HepG2 (cell line): ENCODE results near the gene FOXN3. TPM values are rescaled to one million over a fixed set of nuclear protein-coding genes. Genes with fewer than 3 reads are reported as not detected.
A peak's percentile ranks its signal among the peaks of the same experiment; 100 is the strongest.

Source experiments
- ARNTL ChIP-seq: sonication (generic); formaldehyde crosslinking; IDR thresholded peaks from 2 replicates; pipeline ENCODE4 v1.4.0; 2020; ENCODE audit warnings: mild to moderate bottlenecking, missing genetic modification reagents
- DR1 ChIP-seq: sonication (generic); formaldehyde crosslinking; IDR thresholded peaks from 2 replicates; pipeline ENCODE4 v1.8.0; 2021; ENCODE audit warnings: mild to moderate bottlenecking, missing genetic modification reagents, inconsistent platforms
- FOSL1 ChIP-seq: sonication (generic); formaldehyde crosslinking; IDR thresholded peaks from 2 replicates; pipeline ENCODE4 v1.9.0; 2021; ENCODE audit warnings: missing genetic modification reagents, borderline replicate concordance
- HOXA3 ChIP-seq: sonication (generic); formaldehyde crosslinking; IDR thresholded peaks from 2 replicates; pipeline ENCODE4 v1.5.0; 2020; ENCODE audit warnings: missing genetic modification reagents
- HOXD1 ChIP-seq: sonication (generic); formaldehyde crosslinking; IDR thresholded peaks from 2 replicates; pipeline ENCODE4 v1.5.0; 2020; ENCODE audit warnings: missing genetic modification reagents
- IKZF5 ChIP-seq: IDR thresholded peaks from 2 replicates; pipeline ENCODE4 v1.6.1; 2018; ENCODE audit warnings: missing genetic modification reagents, mild to moderate bottlenecking, missing compliant biosample characterization
- KDM6A ChIP-seq: IDR thresholded peaks from 2 replicates; pipeline ENCODE4 v1.6.1; 2016; ENCODE audit warnings: low read depth
- KMT2A ChIP-seq: sonication (generic); formaldehyde crosslinking; IDR thresholded peaks from 2 replicates; pipeline ENCODE4 v1.4.0; 2020; ENCODE audit warnings: missing genetic modification reagents
- MTF2 ChIP-seq: sonication (generic); formaldehyde crosslinking; IDR thresholded peaks from 2 replicates; pipeline ENCODE4 v1.5.0; 2020; ENCODE audit warnings: missing genetic modification reagents, borderline replicate concordance
- NRL ChIP-seq: sonication (generic); formaldehyde crosslinking; IDR thresholded peaks from 2 replicates; pipeline ENCODE4 v1.5.0; 2020; ENCODE audit warnings: missing genetic modification reagents, mild to moderate bottlenecking, moderate library complexity, borderline replicate concordance
- RAD21 ChIP-seq: fragments of 450-650 bp; formaldehyde crosslinking; IDR thresholded peaks from 2 replicates; pipeline ENCODE4 v1.5.0; 2020; ENCODE audit warnings: mild to moderate bottlenecking
- REPIN1 ChIP-seq: sonication (generic); formaldehyde crosslinking; IDR thresholded peaks from 2 replicates; pipeline ENCODE4 v1.8.0; 2022; ENCODE audit warnings: missing genetic modification reagents, low read depth, mild to moderate bottlenecking, borderline replicate concordance
- SIN3B ChIP-seq: fragments of 150-350 bp; IDR thresholded peaks from 2 replicates; pipeline ENCODE4 v1.6.1; 2014; ENCODE audit warnings: low read length
- SUZ12 ChIP-seq: fragments of 150-350 bp; IDR thresholded peaks from 2 replicates; pipeline ENCODE4 v1.6.1; 2014; ENCODE audit warnings: low read depth, low read length
- ZBTB3 ChIP-seq: sonication (generic); formaldehyde crosslinking; IDR thresholded peaks from 2 replicates; pipeline ENCODE4 v1.4.0; 2020; ENCODE audit warnings: low read depth, mild to moderate bottlenecking, moderate library complexity, missing genetic modification reagents, borderline replicate concordance
- ZMAT5 ChIP-seq: sonication (generic); formaldehyde crosslinking; IDR thresholded peaks from 2 replicates; pipeline ENCODE4 v1.5.0; 2020; ENCODE audit warnings: mild to moderate bottlenecking, low read depth, missing genetic modification reagents, borderline replicate concordance
- ZNF326 ChIP-seq: sonication (generic); formaldehyde crosslinking; IDR thresholded peaks from 2 replicates; pipeline ENCODE4 v1.4.0; 2020; ENCODE audit warnings: missing genetic modification reagents, borderline replicate concordance
- ZNF441 ChIP-seq: sonication (generic); formaldehyde crosslinking; IDR thresholded peaks from 2 replicates; pipeline ENCODE4 v1.7.0; 2021; ENCODE audit warnings: missing genetic modification reagents, borderline replicate concordance
- ZNF550 ChIP-seq: sonication (generic); formaldehyde crosslinking; IDR thresholded peaks from 2 replicates; pipeline ENCODE4 v1.4.0; 2020; ENCODE audit warnings: mild to moderate bottlenecking, missing genetic modification reagents, borderline replicate concordance
- ZNF605 ChIP-seq: sonication (generic); formaldehyde crosslinking; IDR thresholded peaks from 2 replicates; pipeline ENCODE4 v1.8.0; 2022; ENCODE audit warnings: mild to moderate bottlenecking, missing genetic modification reagents
- ZNF746 ChIP-seq: sonication (generic); formaldehyde crosslinking; IDR thresholded peaks from 2 replicates; pipeline ENCODE4 v1.8.0; 2022; ENCODE audit warnings: mild to moderate bottlenecking, missing genetic modification reagents
- ZNF816 ChIP-seq: sonication (generic); formaldehyde crosslinking; IDR thresholded peaks from 2 replicates; pipeline ENCODE4 v1.8.0; 2022; ENCODE audit warnings: missing genetic modification reagents, mild to moderate bottlenecking, borderline replicate concordance
- polyA plus RNA-seq, 8 experiments: library from polyadenylated mRNA; depleted of rRNA in 3 of 8; stranded (reverse) in 7 of 8; unstranded in 1 of 8; fragments of >200 nt; fragmentation: Illumina TruSeq in 4 of 8; extraction: Trizol in 4 of 8; gene quantifications; 2 replicates each; pipeline versions ENCODE4 v1.2.1 to v1.2.3, GENCODE V29; 2011 to 2016; ENCODE audit warnings: low read depth in 4 of 8, missing spikeins in 1 of 8, mixed read lengths in 1 of 8; ENCODE audit not compliant: insufficient read depth in 1 of 8
- total RNA-seq, 5 experiments: library from RNA; depleted of rRNA; stranded (reverse); fragments of >200 nt; fragmentation: Illumina TruSeq; extraction: Trizol; gene quantifications; 2 replicates each; pipeline ENCODE4 v1.2.3, GENCODE V29; 2016; ENCODE audit warnings: low read depth in 1 of 5
- TF ChIP-seq, protein P1 (sequence below): sonication (generic); formaldehyde crosslinking; IDR thresholded peaks from 2 replicates; pipeline ENCODE4 v1.5.0; 2020; ENCODE audit warnings: missing genetic modification reagents
- TF ChIP-seq, protein P2 (sequence below): sonication (generic); formaldehyde crosslinking; IDR thresholded peaks from 2 replicates; pipeline ENCODE4 v1.8.1; 2023; ENCODE audit warnings: missing genetic modification reagents, inconsistent platforms, borderline replicate concordance

Gene FOXN3
- total and polyA plus RNA-seq, 2 of the 13 experiments (the other 11 are each of a cell fraction or from before 2014, with no cell fraction given) = 32.4 to 70.2 TPM

- TF ChIP-seq ZNF441 (CRISPR knock-in tag) (peak; percentile 76), ZNF326 (no peak), REPIN1 (CRISPR knock-in tag) (no peak; the same call in 1 of the 2 replicates), ZNF605 (CRISPR knock-in tag) (peak; percentile 27; the same call in 1 of the 2 replicates), DR1 (no peak), SIN3B (no peak), HOXD1 (CRISPR knock-in tag) (peak; percentile 75), SUZ12 (no peak), FOSL1 (CRISPR knock-in tag) (peak; percentile 65; the same call in 1 of the 2 replicates), ZNF550 (CRISPR knock-in tag) (no peak), IKZF5 (CRISPR knock-in tag) (peak; percentile 68; the same call in 1 of the 2 replicates), ZBTB3 (CRISPR knock-in tag) (no peak), RAD21 (CRISPR knock-in tag) (no peak), NRL (CRISPR knock-in tag) (no peak), KMT2A (CRISPR knock-in tag) (no peak), MTF2 (CRISPR knock-in tag) (0 out of 2 replicates have a peak, but pooled peaks have one; percentile 72), ZNF746 (peak; percentile 36; the same call in 1 of the 2 replicates), ZNF816 (CRISPR knock-in tag) (peak; percentile 70; the same call in 1 of the 2 replicates), ZMAT5 (no peak), HOXA3 (CRISPR knock-in tag) (peak; percentile 71; the same call in 1 of the 2 replicates), KDM6A (CRISPR knock-in tag) (peak; percentile 15; the same call in 1 of the 2 replicates), ARNTL (CRISPR knock-in tag) (peak; percentile 88)
- TF ChIP-seq, protein P1, sequence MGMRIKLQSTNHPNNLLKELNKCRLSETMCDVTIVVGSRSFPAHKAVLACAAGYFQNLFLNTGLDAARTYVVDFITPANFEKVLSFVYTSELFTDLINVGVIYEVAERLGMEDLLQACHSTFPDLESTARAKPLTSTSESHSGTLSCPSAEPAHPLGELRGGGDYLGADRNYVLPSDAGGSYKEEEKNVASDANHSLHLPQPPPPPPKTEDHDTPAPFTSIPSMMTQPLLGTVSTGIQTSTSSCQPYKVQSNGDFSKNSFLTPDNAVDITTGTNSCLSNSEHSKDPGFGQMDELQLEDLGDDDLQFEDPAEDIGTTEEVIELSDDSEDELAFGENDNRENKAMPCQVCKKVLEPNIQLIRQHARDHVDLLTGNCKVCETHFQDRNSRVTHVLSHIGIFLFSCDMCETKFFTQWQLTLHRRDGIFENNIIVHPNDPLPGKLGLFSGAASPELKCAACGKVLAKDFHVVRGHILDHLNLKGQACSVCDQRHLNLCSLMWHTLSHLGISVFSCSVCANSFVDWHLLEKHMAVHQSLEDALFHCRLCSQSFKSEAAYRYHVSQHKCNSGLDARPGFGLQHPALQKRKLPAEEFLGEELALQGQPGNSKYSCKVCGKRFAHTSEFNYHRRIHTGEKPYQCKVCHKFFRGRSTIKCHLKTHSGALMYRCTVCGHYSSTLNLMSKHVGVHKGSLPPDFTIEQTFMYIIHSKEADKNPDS (CRISPR knock-in tag) = peak; percentile 59; the same call in 1 of the 2 replicates
- TF ChIP-seq, protein P2, sequence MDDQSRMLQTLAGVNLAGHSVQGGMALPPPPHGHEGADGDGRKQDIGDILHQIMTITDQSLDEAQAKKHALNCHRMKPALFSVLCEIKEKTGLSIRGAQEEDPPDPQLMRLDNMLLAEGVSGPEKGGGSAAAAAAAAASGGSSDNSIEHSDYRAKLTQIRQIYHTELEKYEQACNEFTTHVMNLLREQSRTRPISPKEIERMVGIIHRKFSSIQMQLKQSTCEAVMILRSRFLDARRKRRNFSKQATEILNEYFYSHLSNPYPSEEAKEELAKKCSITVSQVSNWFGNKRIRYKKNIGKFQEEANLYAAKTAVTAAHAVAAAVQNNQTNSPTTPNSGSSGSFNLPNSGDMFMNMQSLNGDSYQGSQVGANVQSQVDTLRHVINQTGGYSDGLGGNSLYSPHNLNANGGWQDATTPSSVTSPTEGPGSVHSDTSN (CRISPR knock-in tag) = no peak
Measured at GRCh38 chr14:89232265-89233070, 184.6 kb downstream of the FOXN3 start (continued).
